C1 segment of cervical spinal cord (tissue), 14 donors: Measurements from ENCODE around the gene PKIG.
"Not testable (repeated sequence)": the region's sequence is repeated elsewhere in the genome, so short reads cannot be mapped to it uniquely, and the experiment has no call there.

ENCODE experiments used
- DNase-seq, 14 donors: peaks; one replicate each; lab custom pipeline; 2025; lab: John Stamatoyannopoulos, UW

PKIG gene

DNA sequence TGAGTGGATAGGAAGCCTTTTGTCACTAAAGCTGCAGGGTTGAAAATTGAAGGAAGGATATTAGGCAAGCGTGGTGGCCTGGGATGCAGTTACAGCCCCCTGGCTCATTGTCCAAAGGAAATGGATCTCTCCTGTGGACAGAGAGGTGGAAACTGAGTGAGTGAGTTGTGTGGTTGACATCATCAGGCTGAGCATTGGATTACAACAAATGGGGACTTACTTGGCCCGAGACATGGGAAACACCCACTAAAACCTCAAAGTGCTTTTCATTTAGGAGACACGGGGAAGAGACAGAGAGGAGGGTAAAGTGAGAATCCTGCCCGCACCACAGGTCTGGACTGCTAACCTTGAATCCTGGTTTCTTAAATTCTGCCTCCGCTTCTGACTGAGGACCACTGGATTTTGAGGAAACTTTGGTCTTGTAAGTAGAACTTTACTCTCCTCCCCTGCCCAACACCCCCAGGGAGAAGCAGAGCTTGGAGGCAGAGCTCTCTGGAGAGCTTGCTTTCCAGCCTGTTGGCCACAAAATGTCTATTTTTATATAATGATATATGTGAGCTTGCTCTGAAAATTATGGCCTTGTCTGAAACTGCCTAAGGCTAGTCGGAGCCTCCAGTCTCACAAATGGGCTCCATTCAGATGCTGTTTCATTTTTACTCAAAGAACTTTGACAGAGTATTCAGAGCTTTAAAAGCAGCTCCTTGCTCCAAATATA, at the start of gene PKIG:
Gene PKIG, plus strand, starts transcription at position 269 of the 715 bp plus-strand sequence. CDS start 31,978 bp downstream, outside the sequence.
- no peak for DNase-seq

GRCh38 chr20:44532981-44533331, 49.4 kb upstream of the PKIG start:
- DNase-seq: no peak

DNA sequence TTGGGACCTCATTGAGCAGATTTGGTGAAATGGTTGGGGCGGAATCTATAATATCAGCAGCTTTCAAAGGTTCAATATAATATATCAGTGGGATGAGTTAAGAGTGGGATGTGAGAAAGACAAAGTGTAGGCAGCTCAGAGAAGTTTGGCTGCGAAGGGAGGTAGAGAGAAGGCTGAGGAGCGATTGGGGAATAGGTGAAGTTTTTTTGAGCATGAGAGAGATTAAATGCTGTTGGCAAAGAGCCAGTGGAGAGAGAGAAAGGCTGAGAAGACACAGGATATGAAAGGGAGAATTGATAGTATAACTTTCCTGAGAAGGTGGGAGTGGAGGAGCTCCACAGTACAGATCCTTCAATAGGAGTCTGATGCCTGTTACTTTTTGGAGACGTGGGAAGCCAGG, 48.5 kb upstream of the PKIG start:
- DNase-seq: no peak

- DNase-seq: no peak
Observed at GRCh38 chr20:44536175-44536574, 46.2 kb upstream of the PKIG start.

DNA sequence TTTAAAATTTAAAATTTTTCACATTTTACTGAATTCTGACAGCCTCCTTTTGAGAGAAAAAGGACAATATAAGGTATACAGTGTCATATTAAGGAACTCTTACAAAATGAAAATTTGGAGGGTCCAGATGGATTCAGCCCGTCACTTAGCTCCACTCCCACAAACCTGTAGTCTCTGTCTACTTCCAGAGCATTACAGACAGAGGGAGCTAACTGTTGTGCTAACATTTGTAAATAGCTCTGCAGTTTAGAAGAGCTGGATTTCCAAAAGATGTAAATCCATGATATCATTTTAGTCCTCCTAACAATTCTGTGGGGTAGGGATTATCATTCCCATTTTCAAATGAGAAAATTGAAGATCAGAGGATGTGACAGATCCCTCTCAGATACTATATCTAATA, 44.4 kb upstream of the PKIG start:
- DNase-seq: no peak

DNA sequence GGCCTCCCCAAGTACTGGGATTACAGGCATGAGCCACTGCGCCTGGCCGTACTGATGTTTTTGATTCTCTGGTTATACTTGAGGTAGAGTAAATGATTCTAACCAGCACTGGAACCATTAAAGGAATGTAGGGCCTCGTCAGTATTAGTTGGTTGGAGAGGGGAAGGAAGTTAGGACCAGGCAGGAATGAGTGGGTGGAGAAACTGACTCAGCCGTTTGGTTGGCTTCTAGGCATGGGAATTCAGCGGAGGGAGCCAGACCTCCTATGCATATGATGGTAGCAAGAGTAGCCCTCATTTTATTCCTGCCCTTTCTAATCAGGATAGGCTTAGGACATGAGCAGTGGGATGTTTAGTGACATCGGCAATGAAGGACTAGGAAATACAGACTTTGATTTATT, 41.5 kb upstream of the PKIG start:
- DNase-seq: no peak

DNA sequence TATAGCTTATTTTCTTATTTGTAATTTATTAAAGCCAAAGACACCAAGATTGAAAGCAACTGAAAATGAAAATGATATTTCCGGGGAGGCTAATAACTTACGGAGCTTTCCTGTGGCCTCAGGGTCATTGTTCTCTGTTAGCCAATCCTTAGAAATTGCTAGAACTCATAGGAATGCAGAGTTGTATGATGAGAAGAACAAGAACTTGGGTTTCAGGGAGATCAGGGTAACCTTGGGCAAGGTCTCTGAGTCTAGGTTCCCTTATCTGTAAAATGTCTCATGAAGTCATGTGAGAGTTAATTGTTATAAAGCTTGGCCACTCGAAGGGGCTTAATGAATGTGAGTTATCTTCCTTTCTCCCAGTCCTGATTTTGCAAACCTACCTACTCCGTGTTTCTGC, 40.4 kb upstream of the PKIG start:
- no peak for DNase-seq

- DNase-seq: no peak
Observed at GRCh38 chr20:44542890-44543289, 39.5 kb upstream of the PKIG start.

GRCh38 chr20:44543358-44543757, 39.0 kb upstream of the PKIG start:
- DNase-seq: no peak

- no peak for DNase-seq
Observed at GRCh38 chr20:44544263-44544662, 38.1 kb upstream of the PKIG start.

DNA sequence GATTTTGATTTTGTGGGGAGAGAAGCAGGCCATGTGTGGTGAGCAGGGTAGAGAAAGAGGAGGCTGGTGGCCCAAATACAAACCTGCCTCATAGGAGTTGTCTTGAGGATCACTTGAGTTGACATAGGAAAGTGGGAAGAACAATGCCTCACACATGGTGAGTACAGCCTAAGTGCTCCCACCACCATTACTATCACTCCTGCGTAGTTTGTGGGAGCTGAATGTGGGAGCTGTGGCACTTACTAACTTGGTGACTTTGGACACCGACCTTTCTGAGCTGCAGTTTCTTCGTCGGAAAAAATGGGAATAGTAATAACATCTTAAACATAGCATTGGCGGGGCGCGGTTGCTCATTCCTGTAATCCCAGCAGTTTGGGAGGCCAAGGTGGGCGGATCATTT, 35.0 kb upstream of the PKIG start:
- DNase-seq: no peak

DNA sequence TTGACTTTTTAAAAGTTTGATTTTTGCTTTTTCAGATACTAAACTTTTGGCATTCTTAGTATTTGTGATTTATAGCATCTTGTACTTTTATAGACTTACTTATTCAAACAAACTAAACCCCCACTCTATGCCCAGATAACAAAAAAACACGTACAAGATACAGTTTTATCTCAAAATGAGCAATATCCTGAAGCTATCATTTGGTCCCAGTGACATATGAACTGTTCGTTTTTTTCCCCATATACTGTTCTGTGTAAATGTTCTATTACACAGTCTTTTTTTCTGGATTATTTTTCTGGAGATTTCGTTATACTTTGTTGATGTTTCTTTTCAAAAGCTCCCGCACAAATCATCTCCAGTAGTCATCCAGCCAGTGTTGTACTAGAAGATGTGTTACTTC, 33.3 kb upstream of the PKIG start:
- DNase-seq: no peak

- no peak for DNase-seq
Observed at GRCh38 chr20:44552050-44552449, 30.3 kb upstream of the PKIG start.

DNA sequence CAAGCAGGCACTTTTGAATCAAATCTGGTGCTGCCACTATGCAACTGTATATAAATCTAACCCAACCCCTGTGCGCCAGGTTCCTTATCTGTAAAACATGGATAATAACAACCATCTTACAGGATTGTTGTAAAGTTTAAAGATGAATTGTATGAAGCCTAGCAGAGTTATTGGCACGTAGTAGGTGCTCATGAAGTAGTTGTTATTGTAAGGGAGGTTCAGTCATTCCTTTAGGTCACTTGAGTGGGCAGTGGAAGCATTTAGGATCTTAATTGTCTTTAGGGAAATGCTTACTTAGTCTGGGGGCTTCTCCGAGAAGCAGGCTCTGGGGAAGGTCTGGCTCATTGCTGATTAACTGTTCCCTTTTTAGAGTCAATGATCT, 29.8 kb upstream of the PKIG start:
- no peak for DNase-seq

DNA sequence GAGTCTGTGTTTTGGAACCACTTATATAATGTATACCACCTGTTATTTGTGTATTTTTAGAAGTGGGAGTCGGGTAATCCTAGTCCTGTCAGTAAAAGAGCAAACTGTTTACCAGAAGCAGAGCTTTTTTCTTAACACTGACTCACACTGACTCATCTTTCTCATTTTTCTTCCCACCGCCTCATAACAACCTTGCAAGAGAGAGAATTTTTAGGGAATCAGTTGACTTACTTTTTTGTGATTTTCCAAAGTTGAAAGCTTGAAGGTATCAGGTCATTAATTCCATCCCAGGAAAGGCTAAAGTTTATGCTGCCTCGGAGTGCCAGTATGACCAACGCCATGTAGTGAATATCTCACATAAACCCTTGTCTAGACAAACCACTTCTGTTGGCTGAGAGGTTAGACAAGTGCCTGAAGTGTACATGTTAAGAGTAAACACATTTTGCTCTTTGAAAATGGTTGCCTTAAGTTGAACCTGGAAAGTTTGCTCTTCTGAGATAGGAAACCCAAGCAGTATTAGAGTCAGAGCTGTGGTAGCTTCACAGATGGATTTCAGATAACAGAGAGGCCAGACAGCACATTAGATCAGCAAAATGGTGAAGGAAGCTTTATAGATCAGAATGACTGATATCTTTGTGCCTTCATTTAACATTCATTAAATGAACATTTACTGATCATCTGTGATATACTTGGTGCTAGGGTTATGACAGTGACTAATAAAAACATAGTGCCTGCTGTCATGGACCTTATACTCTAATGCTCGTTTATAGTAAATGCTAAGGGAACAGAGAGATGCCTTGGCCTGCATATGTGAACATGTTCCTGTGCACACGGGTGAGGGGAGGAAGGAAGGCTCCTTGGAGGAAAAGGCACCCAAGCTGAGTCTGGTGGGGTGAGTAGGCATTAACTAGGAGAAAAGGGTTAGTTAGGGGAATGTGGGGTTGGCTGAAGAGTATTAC, 29.1 kb upstream of the PKIG start:
- DNase-seq: peak in 1 of 14 donors; percentile 3

- no peak for DNase-seq
Observed at GRCh38 chr20:44559302-44559701, 23.1 kb upstream of the PKIG start.

- no peak for DNase-seq
Observed at GRCh38 chr20:44560229-44560628, 22.1 kb upstream of the PKIG start.

- not testable (repeated sequence) for DNase-seq
Observed at GRCh38 chr20:44560818-44561217, 21.6 kb upstream of the PKIG start.

DNA sequence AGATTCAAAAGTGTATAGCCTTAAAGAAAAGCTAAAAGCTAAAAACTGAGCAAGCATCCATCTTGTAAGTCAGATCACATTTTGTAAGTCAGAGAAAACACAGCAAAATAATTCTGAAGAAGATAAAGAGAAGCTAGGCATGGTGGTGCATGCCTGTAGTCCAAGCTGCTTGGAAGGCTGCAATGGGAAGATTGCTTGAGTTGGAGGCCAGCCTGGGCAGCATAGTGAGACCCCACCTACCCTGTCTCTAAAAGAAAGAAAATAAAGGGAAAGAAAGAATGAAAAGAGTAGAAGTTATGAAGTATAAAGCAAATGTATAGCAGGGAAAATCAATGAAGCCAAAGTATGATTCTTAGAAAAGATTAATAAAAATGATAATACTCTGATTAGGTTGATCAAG, 20.5 kb upstream of the PKIG start:
- no peak for DNase-seq

DNA sequence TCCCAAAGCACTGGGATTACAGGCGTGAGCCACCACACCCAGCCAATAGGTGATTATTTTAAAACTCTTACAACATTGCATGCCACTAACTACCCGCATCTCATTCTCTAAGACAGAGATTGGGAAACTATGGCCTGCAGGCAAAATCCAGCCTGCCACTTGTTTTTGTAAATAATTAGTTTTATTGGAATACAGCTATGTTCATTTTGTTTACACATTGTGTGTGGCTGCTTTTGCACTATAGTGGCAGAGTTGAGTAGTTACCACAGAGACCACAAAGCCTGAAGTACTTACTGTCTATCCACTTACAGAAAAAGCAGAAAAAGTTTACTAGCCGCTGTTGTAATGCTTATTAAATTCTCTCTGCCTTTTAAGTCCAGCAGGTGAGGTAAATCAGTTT, 16.4 kb upstream of the PKIG start:
- no peak for DNase-seq

DNA sequence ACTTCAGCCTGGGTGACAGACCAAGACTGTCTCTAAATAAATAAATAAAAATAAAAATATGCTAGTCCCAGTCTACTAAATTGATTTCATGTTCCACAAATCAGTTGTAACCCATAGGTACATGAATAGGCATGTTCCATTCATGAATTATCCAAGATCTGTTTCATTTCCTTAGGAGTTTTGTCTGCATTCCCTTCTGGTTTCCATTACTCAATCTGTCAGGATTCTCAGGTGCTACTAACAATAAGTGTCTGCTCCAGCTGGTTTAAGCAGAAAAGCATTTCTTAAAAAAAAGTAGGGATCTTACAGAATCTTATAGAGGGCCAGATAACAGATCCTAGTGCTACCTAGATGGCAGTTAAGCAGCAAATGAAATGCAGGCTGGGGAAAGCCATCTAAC, 15.6 kb upstream of the PKIG start:
- no peak for DNase-seq

DNA sequence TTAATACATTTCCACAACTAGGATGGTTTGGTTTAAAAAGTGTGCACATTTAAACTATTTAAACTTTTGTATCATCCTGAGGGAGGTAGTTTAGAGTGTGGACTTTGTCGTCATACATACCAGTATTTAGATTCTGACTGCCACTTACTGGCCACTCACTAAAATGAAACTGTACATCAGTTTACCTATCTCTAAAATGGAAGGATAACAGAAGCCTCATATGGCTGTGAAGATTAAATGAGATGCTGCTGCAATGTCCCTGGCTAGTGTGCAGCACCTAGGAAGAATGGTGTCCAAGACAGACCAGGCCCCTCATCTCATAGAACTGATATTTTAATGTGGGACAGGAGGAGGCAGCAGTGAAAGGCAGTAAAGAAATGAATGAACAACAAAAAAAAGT, 12.0 kb upstream of the PKIG start:
- DNase-seq: no peak

DNA sequence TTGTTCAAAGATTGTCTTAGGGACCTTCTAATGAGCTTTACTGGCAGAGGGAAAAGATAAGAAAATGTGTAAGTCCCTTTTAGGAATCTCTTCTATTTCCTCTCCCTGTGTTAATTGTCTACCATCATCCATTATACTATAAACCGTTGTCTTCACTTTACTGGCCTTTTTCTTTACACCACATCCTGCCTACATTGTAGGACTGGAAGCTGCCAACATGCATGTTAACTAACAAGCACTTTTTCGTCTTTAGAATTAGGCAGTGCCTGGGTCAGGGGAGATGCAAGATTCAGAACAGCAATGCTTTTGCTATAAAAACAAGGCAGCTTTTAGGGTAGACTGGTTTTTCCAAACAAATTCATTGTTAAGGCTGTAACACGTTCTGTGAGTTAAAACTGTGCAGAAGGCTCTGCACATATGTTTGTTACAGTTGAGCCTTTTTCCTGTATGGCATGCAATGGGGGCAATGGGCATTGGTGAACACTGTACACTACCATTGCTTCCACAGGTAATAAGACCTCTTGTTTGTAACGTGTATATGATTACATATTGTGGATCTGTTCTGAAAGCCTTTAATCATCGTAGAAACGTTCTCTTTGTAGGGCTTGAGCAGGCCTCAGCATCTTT, 10.9 kb upstream of the PKIG start:
- peak in 1 of 14 donors; percentile 8 for DNase-seq
